Astrocyte (in vitro differentiated cells and primary cell): ENCODE results near the gene NRN1L. TPM values are rescaled to one million over a fixed set of nuclear protein-coding genes. Genes with fewer than 3 reads are reported as not detected.

Source experiments
- DNase-seq: peaks from one replicate; pipeline ENCODE4 v3.0.0-alpha.2; 2010; ENCODE audit warnings: low read depth
- FAIRE-seq: peaks from 2 replicates; lab custom pipeline; 2011; peaks lifted over from hg19 to GRCh38; lab: Jason Lieb, UNC
- H2AFZ ChIP-seq: 2 replicates; pipeline ENCODE4 v1.6.0; 2012; ENCODE audit warnings: low read depth, low read length, inconsistent platforms
- H3K27ac ChIP-seq: 2 replicates; pipeline ENCODE4 v1.5.1; 2011; ENCODE audit warnings: low read depth, low read length, inconsistent platforms
- H3K27me3 ChIP-seq: 2 replicates; pipeline ENCODE4 v1.6.0; 2011; ENCODE audit warnings: low read length, inconsistent platforms; ENCODE audit not compliant: insufficient read depth
- H3K36me3 ChIP-seq: 2 replicates; pipeline ENCODE4 v1.5.1; 2011; ENCODE audit warnings: low read length, inconsistent platforms; ENCODE audit not compliant: insufficient read depth
- H3K4me1 ChIP-seq: 2 replicates; pipeline ENCODE4 v1.5.1; 2011; ENCODE audit warnings: low read length, inconsistent platforms; ENCODE audit not compliant: insufficient read depth
- H3K4me2 ChIP-seq: 2 replicates; pipeline ENCODE4 v1.6.0; 2012; ENCODE audit warnings: low read length, inconsistent platforms
- H3K4me3 ChIP-seq: 2 replicates; pipeline ENCODE4 v1.5.1; 2011; ENCODE audit warnings: low read depth, mild to moderate bottlenecking, low read length, inconsistent platforms; ENCODE audit not compliant: insufficient read depth
- H3K79me2 ChIP-seq: 2 replicates; pipeline ENCODE4 v1.6.0; 2012; ENCODE audit warnings: mild to moderate bottlenecking, low read length, inconsistent platforms; ENCODE audit not compliant: insufficient read depth
- H3K9ac ChIP-seq: 2 replicates; pipeline ENCODE4 v1.6.0; 2012; ENCODE audit warnings: mild to moderate bottlenecking, low read length, inconsistent platforms
- H3K9me3 ChIP-seq: 2 replicates; pipeline ENCODE4 v1.5.1; 2012; ENCODE audit warnings: low read depth, mild to moderate bottlenecking, low read length, inconsistent platforms; ENCODE audit not compliant: insufficient read depth
- H4K20me1 ChIP-seq: 2 replicates; pipeline ENCODE4 v1.6.0; 2012; ENCODE audit warnings: low read length, inconsistent platforms; ENCODE audit not compliant: insufficient read depth
- H3K27ac Mint-ChIP-seq: one replicate; pipeline ENCODE4 v1.8.0; 2021; ENCODE audit warnings: mild to moderate bottlenecking, mixed read lengths; ENCODE audit not compliant: unreplicated experiment
- H3K27me3 Mint-ChIP-seq: one replicate; pipeline ENCODE4 v1.8.0; 2021; ENCODE audit warnings: low read depth, mixed read lengths; ENCODE audit not compliant: unreplicated experiment
- H3K36me3 Mint-ChIP-seq: one replicate; pipeline ENCODE4 v1.8.0; 2021; ENCODE audit warnings: low read depth, mixed read lengths; ENCODE audit not compliant: unreplicated experiment
- H3K4me1 Mint-ChIP-seq: one replicate; pipeline ENCODE4 v1.8.0; 2021; ENCODE audit warnings: low read depth, mixed read lengths; ENCODE audit not compliant: unreplicated experiment
- H3K4me3 Mint-ChIP-seq: one replicate; pipeline ENCODE4 v1.8.0; 2021; ENCODE audit warnings: mild to moderate bottlenecking, moderate library complexity, mixed read lengths; ENCODE audit not compliant: unreplicated experiment
- H3K9me3 Mint-ChIP-seq: one replicate; pipeline ENCODE4 v1.8.0; 2021; ENCODE audit warnings: mild to moderate bottlenecking, mixed read lengths; ENCODE audit not compliant: unreplicated experiment
- EZH2 ChIP-seq: IDR thresholded peaks from 2 replicates; pipeline ENCODE4 v1.6.1; 2012; ENCODE audit warnings: mild to moderate bottlenecking, low read length, inconsistent platforms; ENCODE audit not compliant: insufficient read depth
- total RNA-seq: library from RNA; stranded (reverse); gene quantifications from 2 replicates; pipeline ENCODE4 v1.2.1, GENCODE V29; 2021
- TF ChIP-seq, protein P1 (sequence below): IDR thresholded peaks from 2 replicates; pipeline ENCODE4 v1.5.1; 2011; ENCODE audit warnings: low read depth, mild to moderate bottlenecking, inconsistent platforms, low read length, moderate library complexity; ENCODE audit not compliant: insufficient read depth

Gene NRN1L
- total RNA-seq, 1 donor from 2014 or later = 0.82 TPM

DNA sequence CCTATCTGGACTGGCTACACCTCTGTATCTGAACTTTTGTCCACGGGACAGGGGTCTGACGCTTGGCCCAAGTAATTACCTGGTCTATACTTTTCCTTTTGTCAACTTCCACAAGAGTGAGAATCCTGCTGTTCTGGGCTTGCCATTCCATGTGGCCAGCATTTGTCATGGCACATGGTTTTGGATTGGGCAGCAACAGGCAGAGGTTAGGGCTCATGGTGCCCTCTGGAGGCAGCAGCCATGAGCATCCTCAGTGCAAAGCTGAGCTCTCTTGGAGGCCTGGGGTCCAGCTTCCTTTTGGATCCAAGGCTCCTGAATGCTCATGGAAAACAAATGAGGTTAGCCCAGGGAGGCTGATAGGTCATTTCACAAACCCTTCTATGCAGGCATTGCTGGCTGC is 19.4 kb upstream of the NRN1L start:
- DNase-seq = no peak

DNA sequence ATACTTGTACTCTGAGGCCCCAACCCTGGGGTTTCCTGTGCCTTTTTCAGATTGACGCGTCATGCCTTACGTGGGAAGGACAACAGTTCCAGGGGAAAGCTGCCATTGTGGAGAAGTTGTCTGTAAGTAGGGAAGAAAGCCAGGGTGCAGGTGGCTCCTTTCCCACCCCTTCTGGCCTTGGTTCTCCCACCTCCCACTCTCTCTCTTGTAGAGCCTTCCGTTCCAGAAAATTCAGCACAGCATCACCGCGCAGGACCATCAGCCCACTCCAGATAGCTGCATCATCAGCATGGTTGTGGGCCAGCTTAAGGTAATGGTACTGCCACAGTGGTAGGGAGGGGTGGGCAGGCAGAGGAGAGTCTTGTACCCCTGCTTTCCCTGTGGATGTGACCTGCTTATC is 16.4 kb upstream of the NRN1L start:
- Histone ChIP-seq H3K27me3 (no peaks in the 10 kb centered on the region), H2AFZ (no peak overlapping the region), H4K20me1 (peaks cover 69% of the 10 kb centered on the region), H3K4me3 (no peak overlapping the region), H3K27ac (no peak overlapping the region), H3K36me3 (peaks cover 36% of the 10 kb centered on the region), H3K4me1 (peaks cover 11% of the 10 kb centered on the region), H3K9ac (no peak overlapping the region), H3K9me3 (no peaks in the 10 kb centered on the region), H3K79me2 (peaks cover 51% of the 10 kb centered on the region), H3K4me2 (no peak overlapping the region)
- no peak for FAIRE-seq
- H3K27ac Mint-ChIP-seq = no peak overlapping the region
- H3K9me3 Mint-ChIP-seq = no peaks in the 10 kb centered on the region
- H3K27me3 Mint-ChIP-seq = no peaks in the 10 kb centered on the region
- TF ChIP-seq, protein P1, sequence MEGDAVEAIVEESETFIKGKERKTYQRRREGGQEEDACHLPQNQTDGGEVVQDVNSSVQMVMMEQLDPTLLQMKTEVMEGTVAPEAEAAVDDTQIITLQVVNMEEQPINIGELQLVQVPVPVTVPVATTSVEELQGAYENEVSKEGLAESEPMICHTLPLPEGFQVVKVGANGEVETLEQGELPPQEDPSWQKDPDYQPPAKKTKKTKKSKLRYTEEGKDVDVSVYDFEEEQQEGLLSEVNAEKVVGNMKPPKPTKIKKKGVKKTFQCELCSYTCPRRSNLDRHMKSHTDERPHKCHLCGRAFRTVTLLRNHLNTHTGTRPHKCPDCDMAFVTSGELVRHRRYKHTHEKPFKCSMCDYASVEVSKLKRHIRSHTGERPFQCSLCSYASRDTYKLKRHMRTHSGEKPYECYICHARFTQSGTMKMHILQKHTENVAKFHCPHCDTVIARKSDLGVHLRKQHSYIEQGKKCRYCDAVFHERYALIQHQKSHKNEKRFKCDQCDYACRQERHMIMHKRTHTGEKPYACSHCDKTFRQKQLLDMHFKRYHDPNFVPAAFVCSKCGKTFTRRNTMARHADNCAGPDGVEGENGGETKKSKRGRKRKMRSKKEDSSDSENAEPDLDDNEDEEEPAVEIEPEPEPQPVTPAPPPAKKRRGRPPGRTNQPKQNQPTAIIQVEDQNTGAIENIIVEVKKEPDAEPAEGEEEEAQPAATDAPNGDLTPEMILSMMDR = no peak
- no peak for TF ChIP-seq EZH2
- H3K4me1 Mint-ChIP-seq = peaks cover 12% of the 10 kb centered on the region
- H3K4me3 Mint-ChIP-seq = no peak overlapping the region
- DNase-seq = no peak
- peaks cover 9% of the 10 kb centered on the region for H3K36me3 Mint-ChIP-seq

More for the DNA sequence above, 19.4 kb upstream of the NRN1L start:
- Mint-ChIP-seq H3K27me3 (no peaks in the 10 kb centered on the region), H3K36me3 (peaks cover 19% of the 10 kb centered on the region), H3K9me3 (no peaks in the 10 kb centered on the region), H3K27ac (no peak overlapping the region), H3K4me1 (peaks cover 37% of the 10 kb centered on the region), H3K4me3 (no peak overlapping the region)
- no peak overlapping the region for H3K9ac ChIP-seq
- H3K27me3 ChIP-seq = no peaks in the 10 kb centered on the region
- no peaks in the 10 kb centered on the region for H3K9me3 ChIP-seq
- peaks cover 28% of the 10 kb centered on the region for H3K36me3 ChIP-seq
- no peak overlapping the region for H3K4me2 ChIP-seq
- TF ChIP-seq, protein P1 = peak; percentile 27
- no peak for TF ChIP-seq EZH2
- no peak for FAIRE-seq
- peaks cover 38% of the 10 kb centered on the region for H3K4me1 ChIP-seq
- H3K4me3 ChIP-seq = no peak overlapping the region
- H3K27ac ChIP-seq = no peak overlapping the region
- H3K79me2 ChIP-seq = peaks cover 76% of the 10 kb centered on the region
- no peak overlapping the region for H2AFZ ChIP-seq
- H4K20me1 ChIP-seq = peaks cover 90% of the 10 kb centered on the region

DNA sequence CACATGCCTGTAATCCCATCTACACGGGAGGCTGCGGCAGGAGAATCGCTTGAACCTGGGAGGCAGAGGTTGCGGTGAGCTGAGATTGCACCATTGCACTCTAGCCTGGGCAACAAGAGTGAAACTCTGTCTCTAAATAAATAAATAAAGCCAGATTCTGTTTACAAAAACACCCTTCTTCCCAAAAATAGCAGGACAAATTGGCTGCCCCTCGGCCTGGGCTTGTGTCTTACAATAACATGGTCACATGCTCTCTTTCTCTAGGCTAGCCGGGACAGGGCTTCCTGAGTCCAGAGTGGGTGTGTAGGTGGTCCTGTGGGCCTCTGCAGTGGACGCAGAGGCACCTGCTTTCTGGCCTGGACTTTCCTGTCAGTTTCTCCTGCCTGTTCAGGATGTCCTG is 15.0 kb upstream of the NRN1L start:
- no peak for FAIRE-seq
- H3K4me3 Mint-ChIP-seq = no peak overlapping the region
- no peak overlapping the region for H3K4me3 ChIP-seq
- H3K4me2 ChIP-seq = no peak overlapping the region
- H2AFZ ChIP-seq = no peak overlapping the region
- no peaks in the 10 kb centered on the region for H3K9me3 Mint-ChIP-seq
- H3K4me1 Mint-ChIP-seq = peaks cover 15% of the 10 kb centered on the region
- H4K20me1 ChIP-seq = peaks cover 68% of the 10 kb centered on the region
- H3K27ac Mint-ChIP-seq = peak overlapping the region; percentile 58
- no peak overlapping the region for H3K9ac ChIP-seq
- H3K79me2 ChIP-seq = peaks cover 51% of the 10 kb centered on the region
- H3K27ac ChIP-seq = no peak overlapping the region
- peaks cover 36% of the 10 kb centered on the region for H3K36me3 ChIP-seq
- no peak for DNase-seq
- H3K4me1 ChIP-seq = peaks cover 13% of the 10 kb centered on the region
- no peaks in the 10 kb centered on the region for H3K27me3 Mint-ChIP-seq
- no peak for TF ChIP-seq EZH2
- TF ChIP-seq, protein P1 = no peak
- H3K36me3 Mint-ChIP-seq = peaks cover 7% of the 10 kb centered on the region
- no peaks in the 10 kb centered on the region for H3K27me3 ChIP-seq
- H3K9me3 ChIP-seq = no peaks in the 10 kb centered on the region
